ENCODE data around the gene AGBL1. TPM values are rescaled to one million over a fixed set of nuclear protein-coding genes. Genes with fewer than 3 reads are reported as not detected.

The AGBL1 gene
- total RNA-seq, 4 donors from 2014 or later = 0.32 to 0.40 TPM; not detected in 2

DNA sequence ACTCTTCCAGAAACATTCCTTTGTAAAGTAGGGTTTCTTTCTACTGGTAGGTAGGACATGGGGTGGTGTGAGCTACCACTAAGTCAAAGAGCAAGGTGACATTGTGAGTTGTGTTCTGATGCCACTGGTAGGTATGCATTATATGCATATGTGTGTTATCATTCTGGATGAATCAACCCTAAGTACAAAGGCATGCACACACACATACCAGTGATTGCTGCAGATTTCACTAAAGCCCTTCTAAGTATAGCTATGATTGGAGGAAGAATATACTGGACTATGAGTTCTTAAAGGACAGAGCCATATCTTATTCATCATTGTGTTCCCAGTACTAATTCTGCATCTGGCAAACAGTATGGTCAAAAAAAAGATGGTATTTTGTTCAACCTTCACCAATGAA is 646.0 kb downstream of the AGBL1 start:
- H3K27ac ChIP-seq = no peak overlapping the region
- H3K36me3 ChIP-seq = no peaks in the 10 kb centered on the region
- TF ChIP-seq, protein P1, sequence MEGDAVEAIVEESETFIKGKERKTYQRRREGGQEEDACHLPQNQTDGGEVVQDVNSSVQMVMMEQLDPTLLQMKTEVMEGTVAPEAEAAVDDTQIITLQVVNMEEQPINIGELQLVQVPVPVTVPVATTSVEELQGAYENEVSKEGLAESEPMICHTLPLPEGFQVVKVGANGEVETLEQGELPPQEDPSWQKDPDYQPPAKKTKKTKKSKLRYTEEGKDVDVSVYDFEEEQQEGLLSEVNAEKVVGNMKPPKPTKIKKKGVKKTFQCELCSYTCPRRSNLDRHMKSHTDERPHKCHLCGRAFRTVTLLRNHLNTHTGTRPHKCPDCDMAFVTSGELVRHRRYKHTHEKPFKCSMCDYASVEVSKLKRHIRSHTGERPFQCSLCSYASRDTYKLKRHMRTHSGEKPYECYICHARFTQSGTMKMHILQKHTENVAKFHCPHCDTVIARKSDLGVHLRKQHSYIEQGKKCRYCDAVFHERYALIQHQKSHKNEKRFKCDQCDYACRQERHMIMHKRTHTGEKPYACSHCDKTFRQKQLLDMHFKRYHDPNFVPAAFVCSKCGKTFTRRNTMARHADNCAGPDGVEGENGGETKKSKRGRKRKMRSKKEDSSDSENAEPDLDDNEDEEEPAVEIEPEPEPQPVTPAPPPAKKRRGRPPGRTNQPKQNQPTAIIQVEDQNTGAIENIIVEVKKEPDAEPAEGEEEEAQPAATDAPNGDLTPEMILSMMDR (IDR thresholded peaks at IDR 0.05) = no peak
- no peak for TF ChIP-seq POLR2A (IDR thresholded peaks at IDR 0.05)
- TF ChIP-seq EP300 (IDR thresholded peaks at IDR 0.05; ENCODE audit: low read depth) = no peak
- no peak for TF ChIP-seq POLR2AphosphoS5 (IDR thresholded peaks at IDR 0.05)
- no peaks in the 10 kb centered on the region for H3K27me3 ChIP-seq
- H3K4me3 ChIP-seq = no peak overlapping the region
- no peaks in the 10 kb centered on the region for H3K9me3 ChIP-seq
- in situ Hi-C loops (cut with MboI; ENCODE audit: low pct_ligation_motif_present in 1 of 4, low pct_unique_long_range_greater_than_20kb in 1 of 4, low sequenced_read_pairs in 3 of 4) = loop anchor here in 1 of 4 donors (25.0 kb wide), 1 partner anchor 863 kb away; no protein-coding TSS in a partner anchor
- intact Hi-C loops (cut with DNase I; ENCODE audit: low total_unique reads) = no loop called here
- no peak for DNase-seq
- no peaks in the 10 kb centered on the region for H3K4me1 ChIP-seq

DNA sequence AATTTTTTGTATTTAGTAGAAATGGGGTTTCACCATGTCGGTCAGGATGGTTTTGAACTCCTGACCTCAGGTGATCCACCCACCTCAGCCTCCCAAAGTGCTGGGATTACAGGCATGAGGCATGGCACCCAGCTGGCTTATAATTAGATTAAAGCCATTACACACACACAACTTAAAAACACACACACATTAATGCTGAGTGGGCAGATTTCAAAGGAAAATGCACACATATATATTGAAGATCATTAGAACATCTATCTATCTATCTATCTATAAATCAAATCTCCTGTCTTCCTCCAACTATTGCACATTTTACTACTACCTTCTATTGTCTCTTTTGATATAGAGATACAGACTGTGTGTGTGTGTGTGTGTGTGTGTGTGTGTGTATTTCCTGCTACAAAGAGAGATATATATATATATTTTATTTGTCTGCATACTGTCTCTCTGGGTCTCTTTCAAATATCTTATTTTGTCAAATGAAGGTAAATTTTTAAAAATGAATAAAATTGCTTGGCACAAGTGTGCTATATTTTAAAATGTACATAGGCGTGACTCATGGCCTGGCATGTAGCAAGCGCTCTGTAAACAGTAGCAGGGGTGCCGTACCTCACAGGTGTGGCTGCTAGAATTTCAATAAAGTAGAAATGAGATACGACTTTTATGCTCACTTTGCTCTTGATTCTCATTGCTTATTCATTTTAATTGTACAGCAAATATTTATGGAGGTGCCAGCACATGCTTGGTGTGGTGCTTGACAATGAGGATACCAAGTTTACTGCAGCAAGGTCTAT is 655.8 kb downstream of the AGBL1 start:
- H3K9me3 ChIP-seq = no peaks in the 10 kb centered on the region
- WGBS, 2 donors (ENCODE audit: low coverage in 1 of 2) = 49 to 57% methylated on average over 5 of the region's 5 CpGs
- H3K36me3 ChIP-seq = no peaks in the 10 kb centered on the region
- in situ Hi-C loops (cut with MboI; ENCODE audit: low pct_ligation_motif_present in 1 of 4, low pct_unique_long_range_greater_than_20kb in 1 of 4, low sequenced_read_pairs in 3 of 4) (loop anchor here in 2 of 4 donors (10.0 to 25.0 kb wide), 2 partner anchors 111 to 873 kb away; no protein-coding TSS in a partner anchor), intact Hi-C loops (cut with DNase I; ENCODE audit: low total_unique reads) (no loop called here)
- no peak overlapping the region for H3K4me3 ChIP-seq
- H3K27ac ChIP-seq = peak overlapping the region in 1 of 4 donors; percentile 2
- no peaks in the 10 kb centered on the region for H3K27me3 ChIP-seq
- peaks cover 0 to 11% (median 2%) of the 10 kb centered on the region in 4 donors for H3K4me1 ChIP-seq
- peak; percentile 45 for DNase-seq
- TF ChIP-seq POLR2A (IDR thresholded peaks at IDR 0.05) (no peak), POLR2AphosphoS5 (IDR thresholded peaks at IDR 0.05) (no peak), EP300 (IDR thresholded peaks at IDR 0.05; ENCODE audit: low read depth) (no peak)
- TF ChIP-seq, protein P1 (IDR thresholded peaks at IDR 0.05) = no peak

DNA sequence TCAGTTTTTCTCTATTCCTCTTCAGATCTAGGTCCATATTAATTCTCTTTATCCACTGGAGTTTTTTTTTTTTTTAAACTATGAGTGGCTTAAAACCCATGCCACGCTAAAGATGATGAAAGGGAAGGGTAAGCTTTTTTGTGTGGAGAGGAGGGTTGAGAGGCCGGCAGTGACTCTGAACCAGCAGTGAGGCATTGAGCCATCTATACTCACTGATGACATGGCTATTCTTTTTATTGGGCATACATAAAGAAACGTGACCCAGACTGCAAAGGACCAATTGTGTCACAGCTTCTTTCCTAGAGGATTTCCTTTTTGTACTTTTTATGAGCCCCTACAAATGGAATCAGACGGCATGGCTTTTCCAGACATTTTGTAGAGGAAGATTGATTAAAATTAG is 662.2 kb downstream of the AGBL1 start:
- no peak for DNase-seq
- WGBS, 2 donors (ENCODE audit: low coverage in 1 of 2) = 63 to 71% methylated on average over 4 of the region's 4 CpGs
- peaks cover 0 to 3% (median 1%) of the 10 kb centered on the region in 4 donors for H3K4me1 ChIP-seq
- TF ChIP-seq, protein P1 (IDR thresholded peaks at IDR 0.05) = no peak
- TF ChIP-seq POLR2A (IDR thresholded peaks at IDR 0.05) (no peak), EP300 (IDR thresholded peaks at IDR 0.05; ENCODE audit: low read depth) (no peak), POLR2AphosphoS5 (IDR thresholded peaks at IDR 0.05) (no peak)
- no peaks in the 10 kb centered on the region for H3K9me3 ChIP-seq
- no peaks in the 10 kb centered on the region for H3K36me3 ChIP-seq
- H3K27ac ChIP-seq = no peak overlapping the region
- intact Hi-C loops (cut with DNase I; ENCODE audit: low total_unique reads) = no loop called here
- H3K4me3 ChIP-seq = no peak overlapping the region
- in situ Hi-C loops (cut with MboI; ENCODE audit: low pct_ligation_motif_present in 1 of 4, low pct_unique_long_range_greater_than_20kb in 1 of 4, low sequenced_read_pairs in 3 of 4) = loop anchor here in 2 of 4 donors (10.0 to 25.0 kb wide), 3 partner anchors 117 to 880 kb away; no protein-coding TSS in a partner anchor
- no peaks in the 10 kb centered on the region for H3K27me3 ChIP-seq

DNA sequence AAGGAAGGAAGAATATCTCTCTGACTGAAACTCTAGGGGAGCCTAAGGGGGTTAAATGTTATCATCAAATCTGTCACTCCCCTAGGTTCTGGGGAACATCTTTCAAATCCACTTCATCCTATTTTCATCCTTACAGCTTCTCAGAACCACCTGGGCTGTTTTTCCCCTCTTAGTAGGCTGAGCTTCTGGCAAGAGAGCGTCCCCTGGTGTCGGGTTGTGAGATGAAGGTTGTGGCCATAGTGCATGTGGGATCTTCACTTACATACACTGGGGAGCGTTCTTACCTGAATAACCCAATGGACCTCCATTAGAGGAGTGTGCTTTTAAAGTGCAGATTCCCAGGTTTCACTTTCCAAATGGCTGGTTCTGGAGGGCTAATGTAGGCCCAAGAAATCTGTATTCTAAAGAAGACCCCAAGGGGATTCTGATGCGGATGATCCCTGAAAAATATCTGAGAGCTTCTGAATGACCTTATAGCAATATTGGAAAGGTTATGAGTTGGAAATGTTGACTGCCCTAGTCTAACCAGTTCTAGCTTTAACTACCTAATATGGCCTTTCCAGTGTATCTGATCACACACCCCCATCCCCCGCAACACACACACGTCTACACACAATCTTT is 663.7 kb downstream of the AGBL1 start:
- intact Hi-C loops (cut with DNase I; ENCODE audit: low total_unique reads) = no loop called here
- Histone ChIP-seq H3K9me3 (no peaks in the 10 kb centered on the region), H3K4me1 (peaks cover 0 to 3% (median 1%) of the 10 kb centered on the region in 4 donors), H3K36me3 (no peaks in the 10 kb centered on the region), H3K4me3 (no peak overlapping the region), H3K27ac (no peak overlapping the region), H3K27me3 (no peaks in the 10 kb centered on the region)
- 42 to 49% methylated on average over 4 to 6 of the region's 6 CpGs for WGBS, 2 donors (ENCODE audit: low coverage in 1 of 2)
- in situ Hi-C loops (cut with MboI; ENCODE audit: low pct_ligation_motif_present in 1 of 4, low pct_unique_long_range_greater_than_20kb in 1 of 4, low sequenced_read_pairs in 3 of 4) = loop anchor here in 2 of 4 donors (10.0 to 25.0 kb wide), 3 partner anchors 119 to 881 kb away; no protein-coding TSS in a partner anchor
- TF ChIP-seq POLR2A (IDR thresholded peaks at IDR 0.05) (no peak), POLR2AphosphoS5 (IDR thresholded peaks at IDR 0.05) (no peak), EP300 (IDR thresholded peaks at IDR 0.05; ENCODE audit: low read depth) (no peak)
- TF ChIP-seq, protein P1 (IDR thresholded peaks at IDR 0.05) = peak; percentile 62 to 81 (median 73)
- peak; percentile 64 for DNase-seq

All from transverse colon (tissue), 4 donors.